SU-DHL-6 (cell line): ENCODE results near the gene NOP16.

Source experiments
- H2AFZ ChIP-seq: fragments of 200-600 bp; sonication (generic); 2 replicates; pipeline ENCODE4 v1.6.1; 2014; ENCODE audit warnings: low read depth, mild to moderate bottlenecking, moderate library complexity, mixed read lengths, antibody characterized with exemption, low read length; ENCODE audit not compliant: severe bottlenecking
- H3F3A ChIP-seq: fragments of 200-600 bp; shearing (Covaris generic); 2 replicates; pipeline ENCODE4 v1.6.0; 2016; ENCODE audit warnings: antibody characterized with exemption, mild to moderate bottlenecking; ENCODE audit not compliant: insufficient read depth
- H3K27ac ChIP-seq: fragments of 200-600 bp; sonication (generic); 2 replicates; pipeline ENCODE4 v1.5.1; 2016; ENCODE audit warnings: low read depth, mild to moderate bottlenecking, low read length, moderate library complexity, mixed read lengths
- H3K27me3 ChIP-seq: fragments of 200-600 bp; sonication (generic), shearing (Covaris generic); 2 replicates; pipeline ENCODE4 v1.6.0; 2014; ENCODE audit warnings: mild to moderate bottlenecking, low read length
- H3K36me3 ChIP-seq: fragments of 200-600 bp; sonication (generic); 2 replicates; pipeline ENCODE4 v1.6.1; 2014; ENCODE audit warnings: mild to moderate bottlenecking, low read length, mixed read lengths
- H3K4me2 ChIP-seq: fragments of 300-600, 200-600 bp; shearing (Covaris generic), sonication (generic); 2 replicates; pipeline ENCODE4 v1.6.0; 2014; ENCODE audit warnings: low read length, low read depth, mild to moderate bottlenecking; ENCODE audit not compliant: poor library complexity, severe bottlenecking
- H3K4me3 ChIP-seq: fragments of 200-600 bp; sonication (generic); 2 replicates; pipeline ENCODE4 v1.5.1; 2014; ENCODE audit warnings: antibody characterized with exemption, low read length, mild to moderate bottlenecking, mixed read lengths; ENCODE audit not compliant: insufficient read depth, poor library complexity, severe bottlenecking
- H3K79me2 ChIP-seq: fragments of 200-600 bp; sonication (generic); 2 replicates; pipeline ENCODE4 v1.6.1; 2014; ENCODE audit warnings: mild to moderate bottlenecking, low read length, moderate library complexity; ENCODE audit not compliant: insufficient read depth
- H3K9ac ChIP-seq: fragments of 200-600 bp; sonication (generic); 2 replicates; pipeline ENCODE4 v1.7.0; 2014; ENCODE audit warnings: mild to moderate bottlenecking, low read length
- H3K9me2 ChIP-seq: fragments of 200-600 bp; sonication (generic); replicated peaks from 2 replicates; pipeline ENCODE4 v1.6.1; 2014; ENCODE audit warnings: low read length; ENCODE audit not compliant: insufficient read depth
- H3K9me3 ChIP-seq: fragments of 200-600 bp; sonication (generic); 2 replicates; pipeline ENCODE4 v1.6.1; 2014; ENCODE audit warnings: low read length, mixed read lengths; ENCODE audit not compliant: insufficient read depth
- H4K20me1 ChIP-seq: fragments of 200-600 bp; sonication (generic); 2 replicates; pipeline ENCODE4 v1.6.1; 2014; ENCODE audit warnings: low read depth, mild to moderate bottlenecking, antibody characterized with exemption, low read length, moderate library complexity, mixed read lengths
- CTCF ChIP-seq: fragments of 200-600 bp; sonication (generic); IDR thresholded peaks from one replicate; pipeline ENCODE4 v1.5.1; 2017; ENCODE audit warnings: antibody characterized with exemption, mild to moderate bottlenecking, low read length, moderate library complexity; ENCODE audit not compliant: insufficient read depth, poor library complexity, severe bottlenecking
- EZH2phosphoT487 ChIP-seq: fragments of 200-600 bp; sonication (generic), shearing (Covaris generic); conservative IDR thresholded peaks from 2 replicates; pipeline ENCODE4 v1.6.1; 2018; ENCODE audit warnings: mild to moderate bottlenecking, antibody characterized with exemption, low read length, moderate library complexity, mixed read lengths

The NOP16 gene

GRCh38 chr5:176414704-176415103 is 26.3 kb upstream of the NOP16 start:
- Histone ChIP-seq H2AFZ (no peak overlapping the region), H3K4me3 (no peak overlapping the region), H3K27ac (no peak overlapping the region), H3K9me2 (no peaks in the 10 kb centered on the region), H3K27me3 (no peaks in the 10 kb centered on the region), H3F3A (no peaks in the 10 kb centered on the region), H4K20me1 (no peaks in the 10 kb centered on the region), H3K79me2 (peaks cover 5% of the 10 kb centered on the region; the same call in 1 of the 2 replicates), H3K4me2 (peak overlapping the region; percentile 61), H3K9me3 (no peaks in the 10 kb centered on the region), H3K9ac (no peak overlapping the region), H3K36me3 (no peaks in the 10 kb centered on the region)
- TF ChIP-seq EZH2phosphoT487 (no peak), CTCF (no peak)

- H2AFZ ChIP-seq = no peak overlapping the region
- no peaks in the 10 kb centered on the region for H3K36me3 ChIP-seq
- H3K9ac ChIP-seq = no peak overlapping the region
- H3K9me3 ChIP-seq = no peaks in the 10 kb centered on the region
- no peaks in the 10 kb centered on the region for H3F3A ChIP-seq
- H3K4me3 ChIP-seq = no peak overlapping the region
- H3K27me3 ChIP-seq = no peaks in the 10 kb centered on the region
- TF ChIP-seq CTCF = no peak
- TF ChIP-seq EZH2phosphoT487 = no peak
- no peak overlapping the region for H3K4me2 ChIP-seq
- peaks cover 5% of the 10 kb centered on the region; the same call in 1 of the 2 replicates for H3K79me2 ChIP-seq
- no peaks in the 10 kb centered on the region for H4K20me1 ChIP-seq
- H3K27ac ChIP-seq = no peak overlapping the region
- H3K9me2 ChIP-seq = no peaks in the 10 kb centered on the region
These were observed 25.4 kb upstream of the NOP16 start for GRCh38 chr5:176413709-176414191.

GRCh38 chr5:176413255-176413565 is 24.8 kb upstream of the NOP16 start:
- no peaks in the 10 kb centered on the region for H4K20me1 ChIP-seq
- no peaks in the 10 kb centered on the region for H3K36me3 ChIP-seq
- no peaks in the 10 kb centered on the region for H3K9me2 ChIP-seq
- H3K79me2 ChIP-seq = peaks cover 5% of the 10 kb centered on the region; the same call in 1 of the 2 replicates
- H3K9ac ChIP-seq = no peak overlapping the region
- H3K27ac ChIP-seq = no peak overlapping the region
- no peaks in the 10 kb centered on the region for H3K27me3 ChIP-seq
- TF ChIP-seq CTCF (no peak), EZH2phosphoT487 (no peak)
- no peak overlapping the region for H2AFZ ChIP-seq
- no peak overlapping the region for H3K4me3 ChIP-seq
- H3K9me3 ChIP-seq = no peaks in the 10 kb centered on the region
- no peak overlapping the region for H3K4me2 ChIP-seq
- no peaks in the 10 kb centered on the region for H3F3A ChIP-seq
